Heart left ventricle (tissue), 16 donors: Measurements from ENCODE around the gene KANSL1. TPM values are rescaled to one million over a fixed set of nuclear protein-coding genes. Genes with fewer than 3 reads are reported as not detected.

Experiments used
- ATAC-seq, 4 donors: fragments of 200-7000 bp; cut with Tn5 transposase; one replicate each; pipeline ENCODE4 v1.9.1; 2020 to 2022; ENCODE audit warnings: moderate library complexity in 4 of 4, mild to moderate bottlenecking in 3 of 4, moderate number of reproducible peaks in 1 of 4
- DNase-seq, 5 donors: peaks; one replicate each; pipeline ENCODE4 v3.0.0-alpha.2; 2020
- H3K27ac ChIP-seq, 12 donors: fragments of 200-600 bp; sonication (generic) in 4 of 12; one replicate each; pipeline versions ENCODE4 v1.5.0 to v1.8.0; 2016 to 2022; ENCODE audit warnings: mild to moderate bottlenecking in 2 of 12
- H3K27me3 ChIP-seq, 9 donors: fragments of 200-600 bp; sonication (generic) in 2 of 9; one replicate each; pipeline versions ENCODE4 v1.5.1 to v1.8.0; 2016 to 2022; ENCODE audit warnings: mild to moderate bottlenecking in 3 of 9
- H3K36me3 ChIP-seq, 9 donors: fragments of 200-600 bp; sonication (generic) in 2 of 9; one replicate each; pipeline versions ENCODE4 v1.5.0 to v1.8.0; 2018 to 2022; ENCODE audit warnings: mild to moderate bottlenecking in 2 of 9
- H3K4me1 ChIP-seq, 12 donors: fragments of 200-600 bp; sonication (generic) in 4 of 12; one replicate each; pipeline versions ENCODE4 v1.5.0 to v1.8.0; 2016 to 2022; ENCODE audit warnings: mild to moderate bottlenecking in 3 of 12
- H3K4me3 ChIP-seq, 12 donors: fragments of 200-600 bp; sonication (generic) in 4 of 12; one replicate each; pipeline versions ENCODE4 v1.5.0 to v1.8.0; 2017 to 2022; ENCODE audit warnings: mild to moderate bottlenecking in 9 of 12, moderate library complexity in 4 of 12
- H3K9me3 ChIP-seq, 12 donors: fragments of 200-600 bp; sonication (generic) in 4 of 12; one replicate each; pipeline versions ENCODE4 v1.5.0 to v1.8.0; 2016 to 2022; ENCODE audit warnings: mild to moderate bottlenecking in 1 of 12
- POLR2A ChIP-seq, 2 donors: fragments of 450-650 bp; IDR thresholded peaks; one replicate each; pipeline ENCODE4 v1.6.1; 2017; ENCODE audit warnings: antibody characterized with exemption in 2 of 2, mild to moderate bottlenecking in 2 of 2, moderate library complexity in 2 of 2
- WGBS, 4 donors: extraction: QIAGEN DNeasy Blood & Tissue Kit in 2 of 4; methylation state at CpG; one replicate each; pipeline versions ENCODE4 v1.1.5 to v1.1.7; 2013 to 2018; 5-methylcytosine and 5-hydroxymethylcytosine counted together
- intact Hi-C, 10 donors: fragments of 100-400 bp; cut with DNase I; formaldehyde crosslinking; loops; one replicate each; pipeline versions ENCODE4 v1.11.1 to v1.14.2; 2022
- polyA plus RNA-seq, 2 donors: library from polyadenylated mRNA; stranded (reverse); fragments of 200-250 nt; gene quantifications; one replicate each; pipeline ENCODE4 v1.2.3, GENCODE V29; 2013
- total RNA-seq, 9 donors: library from RNA; depleted of rRNA in 2 of 9; stranded (reverse); fragments of >200 nt in 2 of 9; fragmentation: NEBNext Ultra II Directional in 3 of 9; extraction: Animal tissue kit (Norgen Biotek cat#: 25700) in 3 of 9; gene quantifications; one replicate each; pipeline versions ENCODE4 v1.1.0 to v1.2.4, GENCODE V29; 2016 to 2023
- TF ChIP-seq, protein P1 (sequence below), 12 donors: fragments of 200-600 bp; sonication (generic) in 4 of 12; IDR thresholded peaks; one replicate each; pipeline versions ENCODE4 v1.5.0 to v1.8.0; 2018 to 2022; ENCODE audit warnings: antibody characterized with exemption in 12 of 12, mild to moderate bottlenecking in 5 of 12
- donor health status: ischemic (EF 13 %, LVEDD 7.1; RV severe dilation, severe dysfunction).
- donor health status: healthy with polysubstance abuse.
- donor health status: DM: no; HTN: yes; CAD: no.
- donor health status: DM: no; HTN: no; CAD: no.
- donor health status: ischemic (EF 25% LVEDD 6.9; RV normal size, moderate dysfunction).
- donor health status: ischemic (EF 25% LVEDD 5.7; RV mildly dilated, moderate dysfunction).
- donor health status: healthy.
- donor health status: DM: yes; HTN: yes; CAD: no.
- donor health status: ischemic (EF 35%, LVEDD 5.7; RV mildly dilated, moderate dysfunction).
- donor health status: nonischemic (EF 11% LVEDD 7.7; RV severe dilation, severe dysfunction).
- donor health status: DM: yes; HTN: yes; CAD: no.
- donor health status: PGD.
- donor health status: ischemic (EF 29% LVEDD 5.4; RV normal size, mild dysfunction).
- donor health status: nonischemic (EF 23%, LVEDD 6.1; RV moderate dilation, normal function).

Gene KANSL1
- total and polyA plus RNA-seq, 11 donors, result 13.7 to 57.2 (median 28.9) TPM

GRCh38 chr17:45983614-45984310, 209.5 kb downstream of the KANSL1 start:
- Histone ChIP-seq H3K27ac (no peak overlapping the region), H3K4me1 (no peaks in the 10 kb centered on the region), H3K4me3 (no peak overlapping the region), H3K36me3 (peaks cover 0 to 10% (median 0%) of the 10 kb centered on the region in 9 donors), H3K9me3 (no peaks in the 10 kb centered on the region), H3K27me3 (no peaks in the 10 kb centered on the region)
- no peak for ATAC-seq
- intact Hi-C loops, result no loop called here
- TF ChIP-seq, protein P1, sequence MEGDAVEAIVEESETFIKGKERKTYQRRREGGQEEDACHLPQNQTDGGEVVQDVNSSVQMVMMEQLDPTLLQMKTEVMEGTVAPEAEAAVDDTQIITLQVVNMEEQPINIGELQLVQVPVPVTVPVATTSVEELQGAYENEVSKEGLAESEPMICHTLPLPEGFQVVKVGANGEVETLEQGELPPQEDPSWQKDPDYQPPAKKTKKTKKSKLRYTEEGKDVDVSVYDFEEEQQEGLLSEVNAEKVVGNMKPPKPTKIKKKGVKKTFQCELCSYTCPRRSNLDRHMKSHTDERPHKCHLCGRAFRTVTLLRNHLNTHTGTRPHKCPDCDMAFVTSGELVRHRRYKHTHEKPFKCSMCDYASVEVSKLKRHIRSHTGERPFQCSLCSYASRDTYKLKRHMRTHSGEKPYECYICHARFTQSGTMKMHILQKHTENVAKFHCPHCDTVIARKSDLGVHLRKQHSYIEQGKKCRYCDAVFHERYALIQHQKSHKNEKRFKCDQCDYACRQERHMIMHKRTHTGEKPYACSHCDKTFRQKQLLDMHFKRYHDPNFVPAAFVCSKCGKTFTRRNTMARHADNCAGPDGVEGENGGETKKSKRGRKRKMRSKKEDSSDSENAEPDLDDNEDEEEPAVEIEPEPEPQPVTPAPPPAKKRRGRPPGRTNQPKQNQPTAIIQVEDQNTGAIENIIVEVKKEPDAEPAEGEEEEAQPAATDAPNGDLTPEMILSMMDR (IDR thresholded peaks at IDR 0.05), result no peak
- TF ChIP-seq POLR2A (IDR thresholded peaks at IDR 0.05), result no peak
- DNase-seq, result peak in 1 of 5 donors; percentile 13
- WGBS, 4 donors, result 73 to 75% (median 74%) methylated on average over 27 to 31 of the region's 31 CpGs

DNA sequence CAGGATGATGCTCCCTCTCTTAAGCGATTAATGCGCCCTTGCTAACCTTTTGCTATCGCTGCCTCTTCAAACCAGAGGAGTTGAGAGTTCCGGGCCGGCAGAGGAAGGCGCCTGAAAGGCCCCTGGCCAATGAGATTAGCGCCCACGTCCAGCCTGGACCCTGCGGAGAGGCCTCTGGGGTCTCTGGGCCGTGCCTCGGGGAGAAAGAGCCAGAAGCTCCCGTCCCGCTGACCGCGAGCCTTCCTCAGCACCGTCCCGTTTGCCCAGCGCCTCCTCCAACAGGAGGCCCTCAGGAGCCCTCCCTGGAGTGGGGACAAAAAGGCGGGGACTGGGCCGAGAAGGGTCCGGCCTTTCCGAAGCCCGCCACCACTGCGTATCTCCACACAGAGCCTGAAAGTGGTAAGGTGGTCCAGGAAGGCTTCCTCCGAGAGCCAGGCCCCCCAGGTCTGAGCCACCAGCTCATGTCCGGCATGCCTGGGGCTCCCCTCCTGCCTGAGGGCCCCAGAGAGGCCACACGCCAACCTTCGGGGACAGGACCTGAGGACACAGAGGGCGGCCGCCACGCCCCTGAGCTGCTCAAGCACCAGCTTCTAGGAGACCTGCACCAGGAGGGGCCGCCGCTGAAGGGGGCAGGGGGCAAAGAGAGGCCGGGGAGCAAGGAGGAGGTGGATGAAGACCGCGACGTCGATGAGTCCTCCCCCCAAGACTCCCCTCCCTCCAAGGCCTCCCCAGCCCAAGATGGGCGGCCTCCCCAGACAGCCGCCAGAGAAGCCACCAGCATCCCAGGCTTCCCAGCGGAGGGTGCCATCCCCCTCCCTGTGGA, 210.2 kb downstream of the KANSL1 start:
- Histone ChIP-seq H3K36me3 (peaks cover 0 to 10% (median 0%) of the 10 kb centered on the region in 9 donors), H3K4me1 (no peaks in the 10 kb centered on the region), H3K4me3 (no peak overlapping the region), H3K9me3 (no peaks in the 10 kb centered on the region), H3K27me3 (no peaks in the 10 kb centered on the region), H3K27ac (no peak overlapping the region)
- 89 to 94% (median 90%) methylated on average over 35 to 41 of the region's 41 CpGs for WGBS, 4 donors
- DNase-seq (peak in 1 of 5 donors; percentile 18), ATAC-seq (no peak)
- TF ChIP-seq, protein P1 (IDR thresholded peaks at IDR 0.05), result no peak
- no peak for TF ChIP-seq POLR2A (IDR thresholded peaks at IDR 0.05)
- intact Hi-C loops, result no loop called here

GRCh38 chr17:45981306-45981705, 211.9 kb downstream of the KANSL1 start:
- ATAC-seq (no peak), DNase-seq (no peak)
- intact Hi-C loops, result no loop called here
- Histone ChIP-seq H3K27ac (no peak overlapping the region), H3K9me3 (no peaks in the 10 kb centered on the region), H3K27me3 (no peaks in the 10 kb centered on the region), H3K4me3 (no peak overlapping the region), H3K36me3 (peaks cover 0 to 10% (median 0%) of the 10 kb centered on the region in 9 donors), H3K4me1 (no peaks in the 10 kb centered on the region)
- TF ChIP-seq, protein P1 (IDR thresholded peaks at IDR 0.05), result no peak
- no peak for TF ChIP-seq POLR2A (IDR thresholded peaks at IDR 0.05)
- 79 to 86% (median 82%) methylated on average over 7 of the region's 7 CpGs for WGBS, 4 donors

DNA sequence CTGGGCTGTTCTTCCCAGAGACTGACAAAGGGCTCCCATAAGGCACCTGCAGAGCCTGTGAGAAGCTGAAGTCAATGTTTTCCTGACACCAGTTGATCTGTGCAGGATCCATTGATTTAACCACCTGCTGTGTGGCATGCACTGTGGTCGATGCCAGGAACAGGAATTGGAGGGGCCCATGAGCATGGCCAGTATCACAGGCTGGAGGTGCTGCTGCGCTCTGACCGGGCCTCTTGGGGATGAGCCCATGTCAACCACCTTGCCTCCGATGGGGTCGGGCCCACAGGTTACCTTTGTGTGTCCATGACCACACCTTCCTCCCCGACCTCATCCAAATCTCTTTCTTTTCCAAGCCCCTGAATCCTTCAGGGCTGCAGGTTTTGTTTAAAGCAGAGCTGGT, 212.4 kb downstream of the KANSL1 start:
- WGBS, 4 donors, result 83 to 96% (median 86%) methylated on average over 5 to 6 of the region's 6 CpGs
- intact Hi-C loops, result no loop called here
- Histone ChIP-seq H3K27me3 (no peaks in the 10 kb centered on the region), H3K9me3 (no peaks in the 10 kb centered on the region), H3K36me3 (peaks cover 0 to 10% (median 0%) of the 10 kb centered on the region in 9 donors), H3K27ac (no peak overlapping the region), H3K4me3 (no peak overlapping the region), H3K4me1 (no peaks in the 10 kb centered on the region)
- TF ChIP-seq, protein P1 (IDR thresholded peaks at IDR 0.05), result no peak
- TF ChIP-seq POLR2A (IDR thresholded peaks at IDR 0.05), result no peak
- no peak for ATAC-seq
- DNase-seq, result peak in 1 of 5 donors; percentile 10
